HG02798 (cell line): ENCODE results near the gene PIH1D1.
A peak's percentile ranks its signal among the peaks of the same experiment; 100 is the strongest.
"Not testable (repeated sequence)": the region's sequence is repeated elsewhere in the genome, so short reads cannot be mapped to it uniquely, and the experiment has no call there.

ENCODE experiments used
- ATAC-seq: cut with Tn5 transposase; IDR thresholded peaks from one replicate; pipeline ENCODE4 v1.9.1; 2021; ENCODE audit warnings: mild to moderate bottlenecking; ENCODE audit not compliant: unreplicated experiment, poor library complexity

PIH1D1 gene

DNA sequence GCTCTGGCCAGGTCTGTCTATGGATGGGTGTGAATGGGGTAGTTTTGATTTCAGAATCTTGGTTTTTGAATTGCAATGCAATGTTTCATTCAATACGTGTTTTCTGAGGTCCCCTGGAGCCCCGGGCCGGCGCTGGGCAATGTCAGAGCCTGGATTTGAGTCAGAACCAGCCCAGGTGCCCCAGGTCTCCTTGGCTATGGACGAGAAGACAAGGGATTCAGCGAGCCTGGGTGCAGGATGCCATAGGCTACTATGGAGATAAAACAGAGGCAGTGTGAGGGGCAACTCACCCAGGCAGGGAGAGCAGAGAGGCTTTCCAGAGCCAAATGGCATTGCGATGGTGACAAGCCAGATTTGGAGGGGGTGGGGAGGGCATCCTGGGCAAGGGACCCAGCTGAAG lies 34.6 kb upstream of the PIH1D1 start:
- ATAC-seq = no peak

DNA sequence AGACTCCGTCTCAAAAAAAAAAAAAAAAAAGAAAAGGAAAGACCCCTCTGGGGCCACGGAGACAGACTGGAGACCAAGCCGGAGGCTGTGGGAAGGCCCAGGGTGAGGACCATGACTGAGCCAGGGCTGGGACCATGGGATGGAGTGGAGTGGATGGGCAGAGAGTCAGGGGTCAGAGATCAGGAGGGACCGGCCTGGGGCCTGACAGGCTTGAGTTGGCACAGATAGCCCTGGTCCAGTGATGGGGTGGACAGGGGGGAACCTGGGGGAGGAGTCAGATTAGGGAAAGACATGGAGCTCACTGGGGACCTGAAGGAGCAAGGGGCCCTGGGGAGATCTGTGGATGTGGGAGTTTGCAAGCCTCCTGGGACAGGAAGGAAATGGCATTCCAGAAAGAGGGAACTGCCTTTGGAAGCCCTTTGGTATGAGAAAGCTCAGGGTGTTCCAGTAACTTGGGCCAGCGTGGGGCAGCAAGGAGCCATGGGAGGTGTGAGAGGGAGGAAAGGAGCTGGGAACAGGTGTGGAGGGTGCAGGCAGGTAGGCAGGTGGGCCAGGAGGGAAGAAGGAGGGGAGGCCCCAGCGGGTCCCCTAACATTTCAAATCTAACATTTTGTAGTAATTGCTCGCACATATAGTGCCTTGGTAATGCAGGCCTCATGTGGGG lies 29.5 kb upstream of the PIH1D1 start:
- ATAC-seq = no peak

DNA sequence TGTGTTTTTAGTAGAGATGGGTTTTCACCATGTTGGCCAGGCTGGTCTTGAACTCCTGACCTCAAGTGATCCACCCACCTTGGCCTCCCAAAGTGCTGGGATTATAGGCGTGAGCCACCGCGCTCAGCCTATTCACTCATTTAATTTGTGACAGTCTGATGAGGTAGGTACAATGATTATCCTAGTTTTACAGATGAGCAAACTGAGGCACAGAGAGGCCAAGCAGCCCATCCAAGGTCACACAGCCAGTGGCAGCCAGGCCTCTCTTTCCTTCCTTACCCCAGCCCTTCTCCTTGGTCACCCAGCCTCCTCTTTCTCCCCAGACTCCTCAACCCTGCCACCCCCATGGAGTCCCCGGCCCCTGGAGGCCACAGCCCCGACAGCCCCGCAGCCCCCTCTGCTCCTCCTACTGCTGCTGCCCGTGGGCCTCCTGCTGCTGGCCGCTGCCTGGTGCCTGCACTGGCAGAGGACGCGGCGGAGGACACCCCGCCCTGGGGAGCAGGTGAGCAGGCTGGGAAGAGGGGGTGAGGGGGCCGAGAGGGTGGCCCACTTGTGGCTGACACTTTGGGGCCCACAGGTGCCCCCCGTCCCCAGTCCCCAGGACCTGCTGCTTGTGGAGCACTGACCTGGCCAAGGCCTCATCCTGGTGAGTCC lies 28.5 kb upstream of the PIH1D1 start:
- ATAC-seq = no peak

DNA sequence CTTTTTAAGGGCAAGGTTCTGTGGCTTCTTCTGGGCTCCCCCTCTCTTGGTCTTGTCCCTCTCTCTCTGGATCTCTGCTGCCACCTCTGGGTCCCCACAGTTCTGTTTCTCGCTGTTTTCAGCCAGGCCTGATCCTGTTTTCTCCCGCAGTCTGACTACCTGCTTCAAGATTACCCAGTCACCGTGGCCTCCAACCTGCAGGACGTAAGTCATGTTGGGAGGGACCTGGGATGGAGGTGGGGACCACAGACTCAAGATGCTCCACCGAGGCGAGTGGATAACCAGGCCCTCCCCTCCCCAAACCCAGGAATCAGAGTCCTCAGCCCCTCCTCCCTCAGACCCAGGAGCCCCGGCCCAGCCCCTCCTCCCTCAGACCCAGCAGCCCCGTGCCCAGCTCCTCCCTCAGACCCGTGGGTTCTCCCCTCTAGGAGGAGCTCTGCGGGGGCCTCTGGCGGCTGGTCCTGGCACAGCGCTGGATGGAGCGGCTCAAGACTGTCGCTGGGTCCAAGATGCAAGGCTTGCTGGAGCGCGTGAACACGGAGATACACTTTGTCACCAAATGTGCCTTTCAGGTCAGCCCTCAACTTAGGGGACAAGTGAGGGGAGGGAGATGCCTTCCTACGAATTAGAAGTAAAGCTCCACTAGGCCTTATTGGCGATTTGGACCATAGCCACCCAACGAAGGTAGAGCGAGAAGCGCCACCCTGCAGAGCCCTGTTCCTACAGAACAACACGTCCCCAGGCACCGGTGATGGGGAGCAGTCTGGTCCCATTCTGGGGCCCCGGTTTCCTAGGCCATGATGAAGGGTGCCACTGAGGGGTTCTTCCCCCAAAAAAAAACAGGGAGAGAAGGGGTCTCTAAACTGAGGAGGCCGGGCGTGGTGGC lies 24.6 kb upstream of the PIH1D1 start:
- no peak for ATAC-seq

DNA sequence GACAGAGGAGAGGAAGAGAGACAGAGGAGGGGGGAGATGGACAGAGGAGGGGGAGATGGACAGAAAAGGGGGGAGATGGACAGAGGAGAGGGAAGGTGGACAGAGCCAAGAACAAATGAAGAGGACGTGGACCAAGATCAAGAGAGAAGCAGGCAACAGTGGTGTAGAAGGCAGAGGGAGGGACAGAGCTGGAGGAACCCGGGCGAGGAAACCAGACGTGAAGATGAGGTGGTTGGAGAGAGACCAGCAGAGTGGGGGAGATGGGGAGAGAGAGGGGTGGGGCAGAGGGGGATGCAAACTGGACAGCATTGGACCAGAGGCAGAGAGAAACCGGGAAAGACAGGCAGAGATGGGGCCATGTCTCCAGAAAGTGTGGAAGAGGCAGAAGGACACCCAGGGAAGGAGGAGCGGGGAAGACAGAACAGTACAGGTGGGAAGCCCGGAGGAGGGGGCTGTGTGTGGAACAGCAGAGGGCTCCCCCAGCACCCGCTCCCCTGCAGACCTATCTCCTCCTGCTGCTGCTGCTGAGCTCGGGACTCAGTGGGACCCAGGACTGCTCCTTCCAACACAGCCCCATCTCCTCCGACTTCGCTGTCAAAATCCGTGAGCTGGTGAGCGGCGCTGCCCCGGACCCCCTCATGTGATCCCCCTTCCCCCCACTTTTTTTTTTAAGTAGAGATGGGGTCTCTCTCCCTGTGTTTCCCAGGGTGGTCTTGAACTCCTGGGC lies 23.7 kb upstream of the PIH1D1 start:
- no peak for ATAC-seq

DNA sequence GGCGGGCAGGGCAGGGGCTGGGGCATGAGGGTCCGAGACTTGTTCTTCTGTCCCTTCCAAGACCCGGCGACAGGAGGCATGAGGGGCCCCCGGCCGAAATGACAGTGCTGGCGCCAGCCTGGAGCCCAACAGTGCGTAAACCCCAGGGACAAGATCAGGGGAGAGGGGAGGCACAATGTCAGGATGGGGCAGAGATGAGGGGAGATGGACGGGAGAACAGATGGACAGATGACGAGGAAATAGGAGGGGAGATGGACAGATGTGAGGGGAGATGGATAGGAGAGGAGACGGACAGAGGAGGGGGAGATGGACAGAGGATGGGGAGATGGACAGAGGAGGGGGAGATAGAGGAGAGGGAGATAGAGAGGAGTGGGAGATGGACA lies 22.9 kb upstream of the PIH1D1 start:
- no peak for ATAC-seq

DNA sequence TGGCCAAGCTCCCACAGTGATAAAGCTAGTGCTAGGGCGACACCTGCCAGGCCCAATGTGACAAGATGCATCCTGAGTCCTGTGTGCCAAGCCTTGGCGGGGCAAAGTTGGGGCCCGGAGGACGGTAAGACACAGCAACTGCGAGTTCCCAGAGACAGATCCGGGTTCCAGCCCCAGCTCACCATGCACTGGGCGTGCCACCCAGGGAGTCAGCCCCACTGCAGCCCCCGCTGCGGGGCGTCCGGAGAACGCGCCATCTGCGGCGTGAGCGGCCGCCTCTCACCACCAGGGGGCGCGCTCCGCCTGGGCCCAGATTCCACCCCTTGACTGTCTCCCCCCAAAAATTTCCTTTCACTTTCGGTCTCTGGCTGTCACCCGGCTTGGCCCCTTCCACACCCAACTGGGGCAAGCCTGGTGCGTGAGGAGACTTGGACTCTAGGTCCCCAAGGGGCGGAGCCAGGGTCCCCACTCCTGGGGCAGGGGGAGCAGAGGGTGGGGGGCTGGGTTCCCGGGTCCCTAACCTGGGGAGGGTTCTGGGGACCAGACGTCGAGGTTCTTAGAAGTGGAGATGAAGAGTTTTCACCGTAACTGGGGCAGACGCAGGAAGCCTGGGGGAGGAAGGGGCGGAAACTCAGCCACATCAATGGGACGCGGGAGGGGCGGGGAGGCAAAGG lies 22.4 kb upstream of the PIH1D1 start, which contains the start of gene FLT3LG:
TSS of gene FLT3LG (plus strand) at position 348 of the 674 bp plus-strand sequence. CDS start 425 bp downstream, outside the sequence.
- ATAC-seq = peak; percentile 77

DNA sequence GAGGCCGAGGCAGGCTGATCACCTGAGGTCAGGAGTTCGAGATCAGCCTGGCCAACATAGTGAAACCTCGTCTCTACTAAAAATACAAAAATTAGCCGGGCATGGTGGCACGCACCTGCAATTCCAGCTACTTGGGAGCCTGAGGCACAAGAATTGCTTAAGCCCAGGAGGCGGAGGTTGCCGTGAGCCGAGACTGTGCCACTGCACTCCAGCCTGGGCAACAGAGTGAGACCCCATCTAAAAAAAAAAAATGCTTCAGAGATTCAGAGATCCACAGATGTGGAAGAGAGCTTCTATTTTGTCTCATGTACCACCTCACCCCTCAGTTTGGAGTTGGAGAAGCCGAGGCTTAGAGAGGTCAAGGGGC lies 21.9 kb upstream of the PIH1D1 start:
- not testable (repeated sequence) for ATAC-seq

DNA sequence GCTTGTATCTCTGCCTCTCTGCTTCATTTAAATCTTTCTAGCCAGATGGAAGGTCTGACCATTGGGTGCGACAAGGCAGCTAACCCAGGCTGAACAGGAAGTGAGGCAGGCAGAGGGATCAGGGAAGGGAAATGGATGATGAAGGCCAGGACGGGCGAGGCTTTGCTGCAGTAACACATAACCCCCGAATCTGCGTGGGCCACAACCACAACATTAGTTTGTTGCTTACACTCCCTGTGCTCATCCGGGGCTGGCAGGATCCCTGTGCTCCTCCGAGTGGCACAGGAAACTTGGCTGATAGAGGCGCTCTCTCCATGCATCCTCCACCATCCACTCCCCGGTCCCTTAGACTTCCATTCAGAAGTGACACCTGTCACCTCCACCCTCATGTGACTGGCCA lies 21.3 kb upstream of the PIH1D1 start:
- ATAC-seq = no peak

DNA sequence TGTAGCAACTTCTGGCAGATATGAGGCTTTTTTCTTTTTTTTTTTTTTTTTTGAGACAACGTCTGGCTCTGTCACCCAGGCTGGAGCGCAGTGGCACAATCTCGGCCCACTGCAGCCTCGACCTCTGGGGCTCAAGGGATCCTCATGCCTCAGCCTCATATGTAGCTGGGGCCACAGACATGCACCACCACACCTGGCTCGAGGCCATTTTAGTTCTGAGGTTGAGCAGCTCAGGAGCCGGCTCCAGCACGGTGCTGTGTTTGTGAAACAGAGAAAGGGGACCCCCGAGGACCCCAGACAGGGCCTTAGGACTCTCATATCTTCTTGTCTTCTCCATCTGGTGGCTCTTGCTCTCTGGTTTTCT lies 19.0 kb upstream of the PIH1D1 start:
- ATAC-seq = no peak

DNA sequence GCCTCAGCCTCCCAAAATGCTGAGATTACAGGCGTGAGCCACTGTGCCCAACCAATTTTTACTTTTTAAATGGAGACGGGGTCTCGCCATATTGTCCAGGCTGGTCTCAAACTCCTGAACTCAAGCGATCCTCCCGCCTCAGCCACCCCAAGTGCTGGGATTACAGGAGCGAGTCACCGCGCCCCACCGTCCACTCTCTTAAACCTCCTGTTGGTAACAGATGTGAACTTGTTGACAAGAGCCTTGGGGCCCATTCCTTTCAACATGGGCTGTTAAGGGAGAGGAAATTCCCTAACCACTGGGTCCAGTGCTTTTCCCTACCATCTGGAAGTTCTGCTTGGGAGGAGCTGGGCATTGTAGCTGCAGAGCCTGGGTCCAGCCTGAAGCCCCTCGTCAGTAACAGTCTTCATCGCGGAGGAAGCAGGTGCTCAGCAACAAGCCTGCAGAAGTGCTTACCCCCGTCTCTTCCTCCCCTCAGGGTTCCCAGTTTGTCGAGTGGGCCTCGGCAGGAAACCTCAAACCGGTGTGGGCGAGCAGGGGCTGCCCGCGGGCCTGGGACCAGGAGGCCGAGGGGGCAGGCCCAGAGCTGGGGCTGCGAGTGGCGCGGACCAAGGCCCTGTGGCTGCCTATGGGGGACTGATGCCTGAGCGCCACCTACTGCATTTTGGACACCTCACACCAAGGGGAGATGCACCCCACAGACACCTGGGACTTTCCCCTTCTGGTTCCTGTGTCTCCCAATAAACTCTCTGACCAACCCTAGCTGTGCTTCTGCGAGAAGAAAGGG lies 18.4 kb upstream of the PIH1D1 start:
- peak; percentile 60 for ATAC-seq

DNA sequence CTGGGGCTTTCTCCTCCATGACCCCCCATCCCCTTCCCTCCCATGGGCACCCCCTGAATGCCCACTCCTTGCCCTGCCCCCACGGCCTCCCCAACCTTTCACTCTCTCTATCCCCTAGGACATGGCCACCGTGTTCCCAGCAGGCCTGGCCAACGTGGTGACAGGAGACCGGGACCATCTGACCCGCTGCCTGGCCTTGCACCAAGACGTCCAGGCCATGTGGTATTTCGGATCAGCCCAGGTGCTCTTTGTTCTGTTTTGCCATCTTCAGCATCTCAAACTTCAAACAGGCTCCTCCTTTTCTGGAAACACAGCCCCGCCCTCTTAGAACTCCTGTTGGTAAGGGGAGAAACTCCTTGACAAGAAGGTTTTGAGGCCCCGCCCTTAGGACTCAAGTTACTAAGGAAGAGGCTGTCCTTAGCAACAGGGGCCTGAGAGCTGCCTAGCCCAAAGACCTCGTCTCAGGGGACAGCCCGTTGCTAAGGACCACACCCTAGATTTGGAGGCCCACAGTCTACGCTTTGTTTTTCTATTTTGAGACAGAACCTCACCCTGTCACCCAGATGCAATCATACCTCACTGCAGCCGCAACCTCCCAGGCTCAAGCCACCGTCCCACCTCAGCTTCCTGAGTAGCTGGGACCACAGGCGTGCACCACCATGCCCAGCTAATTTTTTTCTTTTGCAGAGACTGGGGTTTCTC lies 17.3 kb upstream of the PIH1D1 start:
- no peak for ATAC-seq

DNA sequence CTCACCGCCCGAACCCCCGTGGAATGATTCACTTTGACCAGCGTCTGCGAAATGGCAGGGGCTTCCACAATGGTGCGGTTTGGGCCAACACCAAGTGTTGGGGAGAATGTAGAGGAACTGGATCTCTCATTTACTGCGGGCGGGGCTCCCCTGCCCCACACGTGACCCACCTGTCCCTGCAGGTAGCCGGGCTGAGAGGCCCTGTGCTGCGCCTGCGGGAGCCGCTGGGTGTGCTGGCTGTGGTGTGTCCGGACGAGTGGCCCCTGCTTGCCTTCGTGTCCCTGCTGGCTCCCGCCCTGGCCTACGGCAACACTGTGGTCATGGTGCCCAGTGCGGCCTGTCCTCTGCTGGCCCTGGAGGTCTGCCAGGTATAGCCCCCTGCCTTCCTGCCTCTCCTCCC lies 16.6 kb upstream of the PIH1D1 start:
- no peak for ATAC-seq

DNA sequence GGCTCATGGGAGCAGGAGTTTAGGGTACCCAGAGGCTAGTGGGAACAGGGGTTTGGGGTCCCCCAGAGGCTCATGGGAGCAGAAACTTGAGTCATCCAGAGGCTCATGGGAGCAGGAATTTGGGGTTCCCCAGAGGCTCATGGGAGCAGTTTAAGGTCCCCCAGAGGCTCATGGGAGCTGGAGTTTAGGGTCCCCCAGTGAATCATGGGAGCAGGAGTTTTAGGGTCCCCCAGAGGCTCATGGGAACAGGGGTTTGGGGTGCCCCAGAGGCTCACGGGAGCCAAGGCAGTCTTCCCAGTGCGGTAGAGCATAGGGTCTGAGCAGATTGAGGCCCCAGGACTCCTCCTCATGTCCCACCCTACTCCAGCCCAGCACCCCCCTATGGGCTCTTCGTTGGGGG lies 13.8 kb upstream of the PIH1D1 start:
- ATAC-seq = no peak

DNA sequence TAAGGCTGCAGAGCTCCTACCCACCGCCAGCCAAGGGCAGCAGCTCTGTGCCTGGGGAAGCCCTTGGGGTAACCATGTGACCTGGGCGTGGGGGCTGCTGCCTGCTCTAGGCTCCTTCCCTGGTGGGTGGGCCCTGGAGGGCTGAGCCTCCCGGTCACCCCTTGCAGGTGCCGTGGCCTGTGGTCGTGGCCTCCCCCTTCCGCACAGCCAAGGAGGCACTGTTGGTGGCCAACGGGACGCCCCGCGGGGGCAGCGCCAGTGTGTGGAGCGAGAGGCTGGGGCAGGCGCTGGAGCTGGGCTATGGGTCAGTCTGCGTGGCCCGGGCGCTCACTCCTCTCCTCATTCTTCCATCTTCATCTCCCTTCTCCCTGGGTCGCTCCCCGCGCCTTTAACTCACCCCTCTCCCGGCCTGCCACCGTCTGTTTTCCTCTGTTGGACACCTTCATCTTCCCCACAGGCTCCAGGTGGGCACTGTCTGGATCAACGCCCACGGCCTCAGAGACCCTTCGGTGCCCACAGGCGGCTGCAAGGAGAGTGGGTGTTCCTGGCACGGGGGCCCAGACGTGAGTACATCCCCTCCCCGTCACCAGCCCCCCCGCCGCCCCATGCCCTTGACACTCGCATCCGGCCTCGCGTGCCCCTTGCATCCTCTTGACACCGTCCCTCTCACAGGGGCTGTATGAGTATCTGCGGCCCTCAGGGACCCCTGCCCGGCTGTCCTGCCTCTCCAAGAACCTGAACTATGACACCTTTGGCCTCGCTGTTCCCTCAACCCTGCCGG lies 12.5 kb upstream of the PIH1D1 start:
- ATAC-seq = no peak

DNA sequence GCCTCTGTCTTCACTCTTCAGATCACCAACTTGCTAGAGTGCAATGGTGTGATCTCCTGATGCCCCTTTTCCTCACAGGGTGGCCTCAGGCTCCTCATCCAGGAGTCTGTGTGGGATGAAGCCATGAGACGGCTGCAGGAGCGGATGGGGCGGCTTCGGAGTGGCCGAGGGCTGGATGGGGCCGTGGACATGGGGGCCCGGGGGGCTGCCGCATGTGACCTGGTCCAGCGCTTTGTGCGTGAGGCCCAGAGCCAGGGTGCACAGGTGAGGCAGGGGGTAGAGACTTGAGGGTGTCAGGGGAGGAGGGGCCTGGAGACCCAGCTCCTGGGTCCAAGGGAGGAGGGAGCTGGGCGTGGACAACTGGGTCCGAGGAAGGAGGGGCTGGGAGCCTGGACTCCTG lies 10.9 kb upstream of the PIH1D1 start:
- no peak for ATAC-seq

DNA sequence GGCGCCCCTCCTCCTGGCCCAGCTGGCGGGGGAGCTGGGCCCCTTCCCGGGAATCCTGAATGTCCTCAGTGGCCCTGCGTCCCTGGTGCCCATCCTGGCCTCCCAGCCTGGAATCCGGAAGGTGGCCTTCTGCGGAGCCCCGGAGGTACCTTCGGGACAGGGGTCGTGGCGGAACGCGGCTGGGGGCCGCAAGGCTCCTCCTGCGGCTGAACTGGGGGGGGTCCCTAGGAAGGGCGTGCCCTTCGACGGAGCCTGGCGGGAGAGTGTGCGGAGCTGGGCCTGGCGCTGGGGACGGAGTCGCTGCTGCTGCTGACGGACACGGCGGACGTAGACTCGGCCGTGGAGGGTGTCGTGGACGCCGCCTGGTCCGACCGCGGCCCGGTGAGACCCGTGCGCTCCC lies 10.0 kb upstream of the PIH1D1 start:
- ATAC-seq = no peak

DNA sequence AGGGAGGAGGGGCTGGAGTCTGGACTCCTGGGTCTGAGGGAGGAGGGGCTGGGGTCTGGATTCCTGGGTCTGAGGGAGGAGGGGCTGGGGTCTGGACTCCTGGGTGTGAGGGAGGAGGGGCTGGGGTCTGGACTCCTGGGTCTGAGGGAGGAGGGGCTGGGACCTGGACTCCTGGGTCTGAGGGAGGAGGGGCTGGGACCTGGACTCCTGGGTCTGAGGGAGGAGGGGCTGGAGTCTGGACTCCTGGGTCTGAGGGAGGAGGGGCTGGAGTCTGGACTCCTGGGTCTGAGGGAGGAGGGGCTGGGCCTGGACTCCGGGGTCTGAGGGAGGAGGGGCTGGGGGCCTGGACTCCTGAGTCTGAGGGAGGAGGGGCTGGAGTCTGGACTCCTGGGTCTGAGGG lies 9.5 kb upstream of the PIH1D1 start:
- not testable (repeated sequence) for ATAC-seq
